Endothelial cell of hepatic sinusoid (primary cell): ENCODE measurements around the gene PLCXD3.

Experiments
- in situ Hi-C: cut with HindIII; loops from 2 replicates; pipeline ENCODE4 v1.10.0; 2017; ENCODE audit warnings: low sequenced_read_pairs

Gene PLCXD3

DNA sequence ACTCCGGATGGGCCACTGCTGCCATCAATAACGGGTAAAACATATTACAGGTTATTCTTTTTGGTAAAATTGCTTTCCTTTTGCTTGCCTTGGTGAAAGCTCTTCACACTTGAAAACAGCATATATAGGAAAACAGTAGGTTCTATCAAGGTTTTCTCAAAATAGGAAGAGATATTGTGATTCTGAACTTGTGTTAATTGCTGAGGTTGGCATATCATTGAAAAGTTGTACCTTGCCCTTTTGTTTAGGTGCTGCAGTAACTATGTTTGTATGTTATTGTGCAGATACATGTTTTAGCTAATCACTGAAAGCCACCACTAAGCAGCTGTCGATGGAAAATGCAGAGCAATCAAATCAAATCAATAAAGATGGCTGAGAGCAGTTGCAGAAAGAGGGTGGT is 219.1 kb downstream of the PLCXD3 start:
- in situ Hi-C loops, result loop anchor here (5.0 kb wide), 1 partner anchor 56 kb away; no protein-coding TSS in a partner anchor

DNA sequence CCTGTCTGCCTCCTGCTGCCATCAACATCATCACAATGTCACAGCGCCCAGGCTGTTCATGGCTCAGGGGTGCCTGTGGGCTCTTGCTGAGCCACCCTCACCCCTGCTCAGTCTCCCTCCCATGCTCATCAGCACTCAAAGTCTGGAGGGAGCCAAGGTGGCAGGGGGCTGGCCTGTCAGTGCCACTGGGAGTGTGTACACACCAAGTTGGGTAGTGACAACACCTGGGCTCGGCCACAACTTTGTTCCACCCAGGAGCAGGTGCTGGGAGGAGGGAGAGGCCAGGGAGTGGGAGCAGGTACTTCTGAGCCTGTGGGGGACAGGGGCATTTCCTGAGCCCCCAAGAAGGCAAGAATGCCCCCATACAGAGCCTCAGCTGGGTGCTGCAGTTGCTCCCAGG is 219.6 kb downstream of the PLCXD3 start:
- in situ Hi-C loops, result loop anchor here (5.0 kb wide), 1 partner anchor 56 kb away; no protein-coding TSS in a partner anchor

DNA sequence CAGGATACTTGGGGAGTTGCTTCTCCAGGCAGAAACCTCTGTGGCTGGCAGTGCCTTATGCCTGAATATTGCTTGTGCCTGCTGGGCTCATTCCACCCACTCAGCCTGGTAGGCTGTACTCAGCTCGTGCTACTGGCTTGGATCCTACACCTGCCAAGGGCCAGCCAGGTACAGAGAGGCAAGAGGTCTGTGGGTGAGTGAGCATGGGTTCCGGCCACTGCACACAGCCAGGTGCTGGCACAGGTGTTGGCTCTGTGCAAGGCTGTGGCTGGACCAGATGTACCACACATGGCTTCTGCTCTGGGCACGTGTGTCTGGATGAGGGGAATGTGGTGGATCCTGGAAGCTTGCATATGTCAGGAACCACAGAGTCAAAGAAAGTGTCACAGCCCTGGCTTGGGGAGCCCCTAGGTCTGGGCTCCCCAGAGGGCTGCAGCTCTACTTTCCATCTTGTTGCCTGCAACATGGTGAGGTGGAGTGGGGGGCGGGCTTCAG is 220.4 kb downstream of the PLCXD3 start:
- in situ Hi-C loops, result loop anchor here (5.0 kb wide), 1 partner anchor 57 kb away; no protein-coding TSS in a partner anchor

- in situ Hi-C loops, result no loop called here
These were observed 223.7 kb downstream of the PLCXD3 start for GRCh38 chr5:41286696-41287095.

- in situ Hi-C loops, result no loop called here
These were observed 224.2 kb downstream of the PLCXD3 start for GRCh38 chr5:41286165-41286564.

- in situ Hi-C loops, result no loop called here
These were observed 225.5 kb downstream of the PLCXD3 start for GRCh38 chr5:41284938-41285337.

DNA sequence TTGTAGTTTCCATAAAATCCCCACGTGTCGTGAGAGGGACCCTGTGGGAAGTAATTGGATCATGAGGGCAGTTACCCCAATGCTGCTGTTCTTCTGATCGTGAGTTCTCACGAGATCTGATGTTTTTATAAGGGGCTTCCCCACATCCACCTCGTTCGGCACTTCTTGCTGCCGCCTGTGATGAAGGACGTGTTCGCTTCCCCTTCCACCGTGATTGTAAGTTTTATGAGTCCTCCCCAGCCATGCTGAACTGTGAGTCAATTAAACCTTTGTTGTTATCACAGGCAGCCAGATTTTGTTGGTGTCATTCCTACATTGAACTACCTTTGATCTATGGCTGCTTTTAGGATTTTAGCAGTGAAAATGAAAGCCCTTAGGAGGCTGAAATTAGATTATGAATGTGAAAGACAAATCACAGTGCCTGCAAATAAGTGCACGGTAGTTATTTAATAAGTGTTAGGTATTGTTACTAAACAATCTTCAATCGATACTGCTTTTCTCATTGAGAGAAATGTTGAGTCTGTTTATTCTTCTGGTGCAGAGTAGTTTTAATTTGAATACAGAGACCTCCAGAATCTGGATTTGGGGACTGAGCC is 229.1 kb downstream of the PLCXD3 start:
- in situ Hi-C loops, result no loop called here

GRCh38 chr5:41279040-41279439 is 231.4 kb downstream of the PLCXD3 start:
- in situ Hi-C loops, result no loop called here

DNA sequence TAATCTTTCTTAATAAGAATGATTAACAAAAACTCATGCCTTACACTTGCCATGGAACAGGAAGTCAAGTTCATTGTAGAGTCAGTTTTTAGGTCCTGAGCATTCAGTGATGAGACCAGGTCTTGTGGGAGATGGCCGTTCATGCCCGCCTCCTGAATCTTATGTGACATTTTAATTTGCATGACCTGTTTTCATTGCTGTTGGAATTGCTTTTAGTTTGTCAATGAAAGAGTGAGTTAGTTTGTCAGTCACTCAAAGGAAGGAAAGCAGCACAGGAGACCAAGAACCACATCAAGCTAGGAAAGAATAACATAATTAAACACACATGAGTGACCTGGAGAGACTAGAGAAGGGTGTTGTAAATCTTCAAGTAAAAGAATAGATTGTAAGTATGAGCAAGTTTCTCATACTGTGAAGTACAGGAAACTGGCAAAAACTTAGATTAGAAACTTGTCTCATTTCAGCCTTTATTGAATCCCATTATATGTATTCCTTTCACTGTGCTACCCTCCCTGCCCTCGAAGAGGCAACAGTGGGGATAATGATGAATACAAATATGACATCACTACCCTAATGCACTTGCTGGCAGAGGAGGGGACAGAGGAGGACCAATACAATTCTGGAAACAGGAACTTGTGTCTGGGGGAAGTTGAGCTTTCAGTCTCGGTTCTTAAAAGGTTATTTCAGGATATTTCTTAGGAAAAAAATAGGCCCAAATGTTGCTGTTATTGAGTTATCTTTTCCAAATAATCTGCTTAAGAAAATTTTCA is 232.7 kb downstream of the PLCXD3 start:
- in situ Hi-C loops, result no loop called here

GRCh38 chr5:41275813-41276512 is 234.4 kb downstream of the PLCXD3 start:
- in situ Hi-C loops, result no loop called here

DNA sequence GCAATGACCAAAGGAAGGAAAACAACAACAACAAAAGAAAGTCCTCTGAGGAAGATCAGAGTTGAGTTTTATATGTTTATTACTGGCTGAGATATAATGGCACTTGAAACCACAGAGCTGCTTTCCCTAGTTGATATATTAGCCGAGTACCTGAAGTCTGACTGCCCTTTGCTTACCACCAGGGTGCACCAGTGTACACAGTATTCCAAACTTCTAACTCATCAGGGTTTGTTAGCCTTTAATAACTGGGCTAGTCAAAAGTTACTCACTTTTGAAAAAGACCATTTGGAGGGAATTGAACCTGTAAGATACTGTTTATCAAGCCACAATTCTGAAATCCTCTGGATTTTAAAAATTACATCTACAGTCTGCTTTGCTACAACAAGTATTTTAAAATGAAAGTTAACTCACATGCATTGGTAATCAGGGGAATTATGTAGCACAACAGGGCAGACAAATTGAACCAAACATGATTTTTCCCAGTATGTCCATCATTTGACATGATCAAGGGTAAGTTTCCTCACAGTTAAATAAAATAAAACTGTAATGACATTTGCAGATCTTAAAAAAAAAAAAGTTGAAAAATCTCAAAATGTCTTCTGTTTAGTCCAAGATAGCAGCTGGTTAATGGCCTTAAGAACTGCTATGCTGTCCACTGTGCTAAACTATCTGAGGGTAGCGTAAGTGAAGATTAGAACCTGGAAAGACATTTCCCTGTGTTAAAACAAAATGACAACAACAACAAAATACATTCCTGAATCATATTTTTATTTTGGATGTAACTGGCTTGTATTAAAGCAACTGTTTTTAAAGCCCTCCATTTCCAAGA is 239.8 kb downstream of the PLCXD3 start:
- in situ Hi-C loops, result no loop called here

GRCh38 chr5:41268894-41269293 is 241.5 kb downstream of the PLCXD3 start:
- in situ Hi-C loops, result no loop called here

DNA sequence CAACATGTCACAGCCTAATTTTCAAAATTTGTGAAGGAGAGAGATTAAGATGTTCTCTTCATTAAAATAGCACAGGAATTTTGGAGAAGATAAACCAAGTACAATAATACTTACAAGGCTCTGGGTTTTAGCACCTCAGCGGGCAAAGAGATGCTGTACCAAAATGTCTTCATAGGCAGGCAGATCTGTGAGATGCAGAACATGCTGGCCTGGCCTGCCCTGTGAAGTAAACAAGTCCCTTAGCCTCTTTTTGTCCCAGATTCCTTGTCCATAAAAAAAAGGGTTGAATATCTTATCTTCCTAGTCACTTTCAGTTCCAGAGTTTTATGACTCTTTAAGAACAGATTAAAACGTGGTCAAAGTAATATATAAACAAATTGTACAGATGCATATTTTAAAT is 244.0 kb downstream of the PLCXD3 start:
- in situ Hi-C loops, result no loop called here

GRCh38 chr5:41264019-41264418 is 246.4 kb downstream of the PLCXD3 start:
- in situ Hi-C loops, result no loop called here

- in situ Hi-C loops, result no loop called here
These were observed 247.1 kb downstream of the PLCXD3 start for GRCh38 chr5:41263335-41263734.
